SU-DHL-6 (cell line): ENCODE measurements around the gene LMBR1L.

ENCODE experiments used
- H2AFZ ChIP-seq: fragments of 200-600 bp; sonication (generic); 2 replicates; pipeline ENCODE4 v1.6.1; 2014; ENCODE audit warnings: low read depth, mild to moderate bottlenecking, moderate library complexity, mixed read lengths, antibody characterized with exemption, low read length; ENCODE audit not compliant: severe bottlenecking
- H3F3A ChIP-seq: fragments of 200-600 bp; shearing (Covaris generic); 2 replicates; pipeline ENCODE4 v1.6.0; 2016; ENCODE audit warnings: antibody characterized with exemption, mild to moderate bottlenecking; ENCODE audit not compliant: insufficient read depth
- H3K27ac ChIP-seq: fragments of 200-600 bp; sonication (generic); 2 replicates; pipeline ENCODE4 v1.5.1; 2016; ENCODE audit warnings: low read depth, mild to moderate bottlenecking, low read length, moderate library complexity, mixed read lengths
- H3K27me3 ChIP-seq: fragments of 200-600 bp; sonication (generic), shearing (Covaris generic); 2 replicates; pipeline ENCODE4 v1.6.0; 2014; ENCODE audit warnings: mild to moderate bottlenecking, low read length
- H3K36me3 ChIP-seq: fragments of 200-600 bp; sonication (generic); 2 replicates; pipeline ENCODE4 v1.6.1; 2014; ENCODE audit warnings: mild to moderate bottlenecking, low read length, mixed read lengths
- H3K4me2 ChIP-seq: fragments of 300-600, 200-600 bp; shearing (Covaris generic), sonication (generic); 2 replicates; pipeline ENCODE4 v1.6.0; 2014; ENCODE audit warnings: low read length, low read depth, mild to moderate bottlenecking; ENCODE audit not compliant: poor library complexity, severe bottlenecking
- H3K4me3 ChIP-seq: fragments of 200-600 bp; sonication (generic); 2 replicates; pipeline ENCODE4 v1.5.1; 2014; ENCODE audit warnings: antibody characterized with exemption, low read length, mild to moderate bottlenecking, mixed read lengths; ENCODE audit not compliant: insufficient read depth, poor library complexity, severe bottlenecking
- H3K79me2 ChIP-seq: fragments of 200-600 bp; sonication (generic); 2 replicates; pipeline ENCODE4 v1.6.1; 2014; ENCODE audit warnings: mild to moderate bottlenecking, low read length, moderate library complexity; ENCODE audit not compliant: insufficient read depth
- H3K9ac ChIP-seq: fragments of 200-600 bp; sonication (generic); 2 replicates; pipeline ENCODE4 v1.7.0; 2014; ENCODE audit warnings: mild to moderate bottlenecking, low read length
- H3K9me2 ChIP-seq: fragments of 200-600 bp; sonication (generic); replicated peaks from 2 replicates; pipeline ENCODE4 v1.6.1; 2014; ENCODE audit warnings: low read length; ENCODE audit not compliant: insufficient read depth
- H3K9me3 ChIP-seq: fragments of 200-600 bp; sonication (generic); 2 replicates; pipeline ENCODE4 v1.6.1; 2014; ENCODE audit warnings: low read length, mixed read lengths; ENCODE audit not compliant: insufficient read depth
- H4K20me1 ChIP-seq: fragments of 200-600 bp; sonication (generic); 2 replicates; pipeline ENCODE4 v1.6.1; 2014; ENCODE audit warnings: low read depth, mild to moderate bottlenecking, antibody characterized with exemption, low read length, moderate library complexity, mixed read lengths
- EZH2phosphoT487 ChIP-seq: fragments of 200-600 bp; sonication (generic), shearing (Covaris generic); conservative IDR thresholded peaks from 2 replicates; pipeline ENCODE4 v1.6.1; 2018; ENCODE audit warnings: mild to moderate bottlenecking, antibody characterized with exemption, low read length, moderate library complexity, mixed read lengths
- TF ChIP-seq, protein P1 (sequence below): fragments of 200-600 bp; sonication (generic); IDR thresholded peaks from one replicate; pipeline ENCODE4 v1.5.1; 2017; ENCODE audit warnings: antibody characterized with exemption, mild to moderate bottlenecking, low read length, moderate library complexity; ENCODE audit not compliant: insufficient read depth, poor library complexity, severe bottlenecking

Gene LMBR1L

GRCh38 chr12:49126852-49127763, 16.5 kb upstream of the LMBR1L start:
- Histone ChIP-seq H3K9me2 (no peaks in the 10 kb centered on the region), H3K27ac (no peak overlapping the region), H2AFZ (no peak overlapping the region), H3K36me3 (peaks cover 26% of the 10 kb centered on the region), H3F3A (peaks cover 55% of the 10 kb centered on the region), H3K9me3 (no peaks in the 10 kb centered on the region), H3K27me3 (no peaks in the 10 kb centered on the region), H3K9ac (no peak overlapping the region), H3K79me2 (peaks cover 17% of the 10 kb centered on the region), H3K4me2 (no peak overlapping the region), H4K20me1 (peaks cover 13% of the 10 kb centered on the region), H3K4me3 (no peak overlapping the region)
- no peak for TF ChIP-seq EZH2phosphoT487
- TF ChIP-seq, protein P1, sequence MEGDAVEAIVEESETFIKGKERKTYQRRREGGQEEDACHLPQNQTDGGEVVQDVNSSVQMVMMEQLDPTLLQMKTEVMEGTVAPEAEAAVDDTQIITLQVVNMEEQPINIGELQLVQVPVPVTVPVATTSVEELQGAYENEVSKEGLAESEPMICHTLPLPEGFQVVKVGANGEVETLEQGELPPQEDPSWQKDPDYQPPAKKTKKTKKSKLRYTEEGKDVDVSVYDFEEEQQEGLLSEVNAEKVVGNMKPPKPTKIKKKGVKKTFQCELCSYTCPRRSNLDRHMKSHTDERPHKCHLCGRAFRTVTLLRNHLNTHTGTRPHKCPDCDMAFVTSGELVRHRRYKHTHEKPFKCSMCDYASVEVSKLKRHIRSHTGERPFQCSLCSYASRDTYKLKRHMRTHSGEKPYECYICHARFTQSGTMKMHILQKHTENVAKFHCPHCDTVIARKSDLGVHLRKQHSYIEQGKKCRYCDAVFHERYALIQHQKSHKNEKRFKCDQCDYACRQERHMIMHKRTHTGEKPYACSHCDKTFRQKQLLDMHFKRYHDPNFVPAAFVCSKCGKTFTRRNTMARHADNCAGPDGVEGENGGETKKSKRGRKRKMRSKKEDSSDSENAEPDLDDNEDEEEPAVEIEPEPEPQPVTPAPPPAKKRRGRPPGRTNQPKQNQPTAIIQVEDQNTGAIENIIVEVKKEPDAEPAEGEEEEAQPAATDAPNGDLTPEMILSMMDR: no peak

DNA sequence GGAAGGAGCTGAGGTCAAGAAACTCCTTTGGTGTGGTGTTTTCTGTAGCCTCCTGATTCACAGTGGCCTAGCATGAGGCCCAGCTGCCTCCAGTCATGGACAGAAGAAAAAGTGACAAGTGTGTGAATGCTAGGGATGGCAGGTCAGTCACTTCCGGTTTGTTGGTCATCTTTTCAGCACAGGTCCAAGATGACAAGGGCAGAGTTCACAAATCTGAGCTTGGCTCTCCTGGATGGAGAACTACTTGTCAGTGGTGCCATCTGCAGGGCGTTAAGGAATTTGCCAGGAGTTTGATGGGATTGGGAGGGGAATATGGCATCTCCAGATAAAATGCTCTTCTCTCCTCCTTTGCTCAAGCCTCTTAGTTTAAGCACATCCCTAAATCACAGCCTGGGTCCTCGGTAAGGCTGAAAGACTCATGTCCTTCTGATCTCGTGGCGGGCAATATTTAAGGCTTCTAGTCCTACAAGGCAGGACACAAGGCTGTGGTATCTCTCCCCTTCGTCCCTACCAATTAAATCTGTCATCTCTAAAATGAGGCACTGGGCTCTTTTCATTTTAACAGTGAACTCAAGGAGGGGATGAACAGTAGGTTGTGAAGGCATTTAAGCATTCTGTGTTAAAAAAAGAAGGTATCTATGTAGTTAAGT, 10.5 kb upstream of the LMBR1L start:
- Histone ChIP-seq H3K79me2 (no peaks in the 10 kb centered on the region), H3F3A (peaks cover 8% of the 10 kb centered on the region), H4K20me1 (no peaks in the 10 kb centered on the region), H3K9me3 (no peaks in the 10 kb centered on the region), H3K9ac (no peak overlapping the region), H3K4me2 (no peak overlapping the region), H3K27me3 (no peaks in the 10 kb centered on the region), H3K36me3 (no peaks in the 10 kb centered on the region), H2AFZ (no peak overlapping the region), H3K4me3 (no peak overlapping the region), H3K27ac (no peak overlapping the region), H3K9me2 (no peaks in the 10 kb centered on the region)
- TF ChIP-seq, protein P1: no peak
- no peak for TF ChIP-seq EZH2phosphoT487

GRCh38 chr12:49111206-49111605, 559 bp upstream of the LMBR1L start:
- peak overlapping the region; percentile 96 for H2AFZ ChIP-seq
- no peaks in the 10 kb centered on the region for H3K9me3 ChIP-seq
- H3K79me2 ChIP-seq: no peaks in the 10 kb centered on the region
- H3K4me2 ChIP-seq: peak overlapping the region; percentile 76
- peak overlapping the region; percentile 73 for H3K9ac ChIP-seq
- no peaks in the 10 kb centered on the region for H3F3A ChIP-seq
- TF ChIP-seq, protein P1: no peak
- TF ChIP-seq EZH2phosphoT487: no peak
- H3K9me2 ChIP-seq: no peaks in the 10 kb centered on the region
- no peaks in the 10 kb centered on the region for H3K27me3 ChIP-seq
- peak overlapping the region; percentile 55 for H3K4me3 ChIP-seq
- H4K20me1 ChIP-seq: no peaks in the 10 kb centered on the region
- H3K27ac ChIP-seq: peak overlapping the region; percentile 18; the same call in 1 of the 2 replicates
- H3K36me3 ChIP-seq: no peaks in the 10 kb centered on the region
